PC-3 (cell line): ENCODE measurements around the gene ADRB2. TPM values are rescaled to one million over a fixed set of nuclear protein-coding genes. Genes with fewer than 3 reads are reported as not detected.
"Not testable (repeated sequence)": the region's sequence is repeated elsewhere in the genome, so short reads cannot be mapped to it uniquely, and the experiment has no call there.

Source experiments
- ATAC-seq: fragments of 200-7000 bp; cut with Tn5 transposase; 2 replicates; pipeline ENCODE4 v1.9.1; 2020; ENCODE audit warnings: mild to moderate bottlenecking, moderate library complexity
- BruUV-seq: library from RNA; stranded (reverse); fragments of 400-500 nt; replicated peaks from 2 replicates; lab custom pipeline; 2021; lab: Mats Ljungman, UMichigan
- CTCF ChIA-PET: fragments of 300-600 bp; sonication (Branson Sonifier 250); formaldehyde crosslinking; loops from one replicate; lab custom pipeline; 2022; ENCODE audit warnings: antibody characterized with exemption; lab: Charles Lee
- POLR2A ChIA-PET: fragments of 300-600 bp; sonication (Branson Sonifier 250); formaldehyde crosslinking; loops from one replicate; lab custom pipeline; 2022; ENCODE audit warnings: antibody characterized with exemption; ENCODE audit not compliant: unreplicated experiment; lab: Charles Lee
- DNase-seq: peaks from one replicate; pipeline ENCODE4 v3.0.0-alpha.2; 2015
- H2AFZ ChIP-seq: fragments of 300-600 bp; sonication (generic); 2 replicates; pipeline ENCODE4 v1.6.0; 2016; ENCODE audit warnings: antibody characterized with exemption, low read length
- H3F3A ChIP-seq: fragments of 300-600 bp; sonication (generic); one replicate; pipeline ENCODE4 v1.6.0; 2017; ENCODE audit warnings: antibody characterized with exemption, low read length, control low read depth, mild to moderate bottlenecking; ENCODE audit not compliant: unreplicated experiment
- H3K27ac ChIP-seq: fragments of 300-600 bp; sonication (generic); 2 replicates; pipeline ENCODE4 v1.5.1; 2016; ENCODE audit warnings: mild to moderate bottlenecking, low read length
- H3K27me3 ChIP-seq: fragments of 300-600 bp; sonication (generic); 2 replicates; pipeline ENCODE4 v1.6.1; 2016; ENCODE audit warnings: low read length, mixed read lengths
- H3K36me3 ChIP-seq: fragments of 300-600 bp; sonication (generic); 2 replicates; pipeline ENCODE4 v1.6.1; 2016; ENCODE audit warnings: low read depth, mixed run types, low read length, mixed read lengths
- H3K4me1 ChIP-seq: fragments of 300-600 bp; sonication (generic); 2 replicates; pipeline ENCODE4 v1.5.1; 2016; ENCODE audit warnings: low read length; ENCODE audit not compliant: insufficient read depth
- H3K4me2 ChIP-seq: fragments of 300-600 bp; sonication (generic); 2 replicates; pipeline ENCODE4 v1.6.0; 2016; ENCODE audit warnings: low read length
- H3K4me3 ChIP-seq: fragments of 300-600 bp; sonication (generic); 2 replicates; pipeline ENCODE4 v1.5.1; 2016; ENCODE audit warnings: mild to moderate bottlenecking, low read length, mixed read lengths
- H3K79me2 ChIP-seq: fragments of 300-600 bp; sonication (generic); 2 replicates; pipeline ENCODE4 v1.6.1; 2017; ENCODE audit warnings: low read length, mixed read lengths
- H3K9ac ChIP-seq: fragments of 300-600 bp; sonication (generic); 2 replicates; pipeline ENCODE4 v1.6.0; 2016; ENCODE audit warnings: mild to moderate bottlenecking, low read length
- H3K9me2 ChIP-seq: fragments of 300-600 bp; sonication (generic); replicated peaks from 2 replicates; pipeline ENCODE4 v1.6.1; 2016; ENCODE audit warnings: mixed run types, low read length, mixed read lengths
- H3K9me3 ChIP-seq: fragments of 300-600 bp; sonication (generic); 2 replicates; pipeline ENCODE4 v1.6.1; 2016; ENCODE audit warnings: low read length, mixed read lengths
- H4K20me1 ChIP-seq: fragments of 300-600 bp; sonication (generic); 2 replicates; pipeline ENCODE4 v1.6.1; 2016; ENCODE audit warnings: low read length, mixed read lengths
- CTCF ChIP-seq: fragments of 300-600 bp; sonication (generic); conservative IDR thresholded peaks from 2 replicates; pipeline ENCODE4 v1.5.1; 2017; ENCODE audit warnings: antibody characterized with exemption, low read depth, mild to moderate bottlenecking, low read length
- EZH2 ChIP-seq: fragments of 300-600 bp; sonication (generic); IDR thresholded peaks from one replicate; pipeline ENCODE4 v1.6.1; 2017; ENCODE audit warnings: antibody characterized with exemption, mild to moderate bottlenecking, low read length; ENCODE audit not compliant: unreplicated experiment
- EZH2phosphoT487 ChIP-seq: fragments of 300-600 bp; sonication (generic); IDR thresholded peaks from 2 replicates; pipeline ENCODE4 v1.6.1; 2018; ENCODE audit warnings: mild to moderate bottlenecking, antibody characterized with exemption, low read length, borderline replicate concordance
- intact Hi-C: fragments of 100-400 bp; cut with micrococcal nuclease; formaldehyde crosslinking; loops from 2 replicates; pipeline ENCODE4 v1.9.0; 2023
- total RNA-seq: library from RNA; depleted of rRNA; stranded (reverse); fragments of >200 nt; gene quantifications from 2 replicates; pipeline ENCODE4 v1.2.3, GENCODE V29; 2014; rRNA removed

ADRB2 gene
- total RNA-seq, 1 experiment from 2014 or later = 41.1 TPM

- TF ChIP-seq EZH2 = no peak
- TF ChIP-seq EZH2phosphoT487 = no peak
- no peak for TF ChIP-seq CTCF
- DNase-seq (peak; percentile 56), ATAC-seq (peak; percentile 43)
- H3K9ac ChIP-seq = no peak overlapping the region
- H4K20me1 ChIP-seq = no peaks in the 10 kb centered on the region
- H3K4me3 ChIP-seq = no peak overlapping the region
- 0 out of 2 replicates have a peak, but pooled peaks cover 3% of the 10 kb centered on the region for H3K9me2 ChIP-seq
- no TSS peak for BruUV-seq
- CTCF ChIA-PET = no interaction called here
- intact Hi-C loops = no loop called here
- no peaks in the 10 kb centered on the region for H3K36me3 ChIP-seq
- H3F3A ChIP-seq = no peaks in the 10 kb centered on the region
- POLR2A ChIA-PET = no interaction called here
- H3K27ac ChIP-seq = no peak overlapping the region
- H3K9me3 ChIP-seq = no peaks in the 10 kb centered on the region
- H2AFZ ChIP-seq = no peak overlapping the region
- H3K4me2 ChIP-seq = no peak overlapping the region
- no peaks in the 10 kb centered on the region; the same call in 1 of the 2 replicates for H3K4me1 ChIP-seq
- no peaks in the 10 kb centered on the region for H3K79me2 ChIP-seq
- H3K27me3 ChIP-seq = no peaks in the 10 kb centered on the region
Measured at GRCh38 chr5:148875205-148875875, 48.9 kb downstream of the ADRB2 start.

DNA sequence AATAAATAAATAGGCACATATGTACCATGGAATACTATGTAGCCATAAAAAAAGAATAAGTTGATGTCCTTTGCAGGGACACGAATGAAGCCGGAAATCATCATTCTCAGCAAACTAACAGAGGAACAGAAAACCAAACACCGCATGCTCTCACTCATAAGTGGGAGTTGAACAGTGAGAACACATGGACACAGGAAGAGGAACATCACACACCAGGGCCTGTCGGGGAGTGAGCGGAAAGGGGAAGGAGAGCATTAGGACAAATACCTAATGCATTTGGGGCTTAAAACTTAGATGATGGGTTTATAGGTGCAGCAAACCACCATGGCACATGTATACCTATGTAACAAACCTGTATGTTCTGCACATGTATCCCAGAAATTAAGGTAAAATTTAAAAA, 51.0 kb downstream of the ADRB2 start:
- H3K9me2 ChIP-seq, H3K27me3 ChIP-seq, H3K4me1 ChIP-seq, H3F3A ChIP-seq, H4K20me1 ChIP-seq, POLR2A ChIA-PET, intact Hi-C loops, DNase-seq, H3K36me3 ChIP-seq, H3K79me2 ChIP-seq, H3K9ac ChIP-seq, H3K27ac ChIP-seq, H3K9me3 ChIP-seq, H3K4me2 ChIP-seq, ATAC-seq, H2AFZ ChIP-seq, CTCF ChIA-PET, BruUV-seq, H3K4me3 ChIP-seq: not testable (repeated sequence)

Other genes starting within 250 kb of the ADRB2 start
- not detected in 2 replicates for gene HTR4, start 172.1 kb upstream of the ADRB2 start, total RNA-seq
- gene SH3TC2, start 236.5 kb downstream of the ADRB2 start, total RNA-seq = 32.0 and 40.0 TPM in 2 replicates